HG03280 (cell line): Measurements from ENCODE around the gene CBX3.
"Not testable (repeated sequence)": the region's sequence is repeated elsewhere in the genome, so short reads cannot be mapped to it uniquely, and the experiment has no call there.

ENCODE experiments used
- ATAC-seq: cut with Tn5 transposase; IDR thresholded peaks from one replicate; pipeline ENCODE4 v1.9.1; 2021; ENCODE audit warnings: mild to moderate bottlenecking, moderate library complexity; ENCODE audit not compliant: unreplicated experiment

Gene CBX3

GRCh38 chr7:26169271-26169670 lies 32.3 kb upstream of the CBX3 start:
- no peak for ATAC-seq

GRCh38 chr7:26170663-26171062 lies 30.9 kb upstream of the CBX3 start:
- no peak for ATAC-seq

GRCh38 chr7:26171601-26172000 lies 29.9 kb upstream of the CBX3 start:
- no peak for ATAC-seq

GRCh38 chr7:26172048-26172447 lies 29.5 kb upstream of the CBX3 start:
- no peak for ATAC-seq

GRCh38 chr7:26175903-26176302 lies 25.6 kb upstream of the CBX3 start:
- not testable (repeated sequence) for ATAC-seq

GRCh38 chr7:26176696-26177095 lies 24.8 kb upstream of the CBX3 start:
- not testable (repeated sequence) for ATAC-seq

GRCh38 chr7:26177269-26177668 lies 24.3 kb upstream of the CBX3 start:
- ATAC-seq = not testable (repeated sequence)

- no peak for ATAC-seq
These were observed 23.1 kb upstream of the CBX3 start for GRCh38 chr7:26178272-26178960.

- no peak for ATAC-seq
These were observed 22.1 kb upstream of the CBX3 start for GRCh38 chr7:26179422-26179821.

GRCh38 chr7:26179826-26180497 lies 21.6 kb upstream of the CBX3 start:
- no peak for ATAC-seq

GRCh38 chr7:26180792-26181198 lies 20.8 kb upstream of the CBX3 start:
- ATAC-seq = no peak

GRCh38 chr7:26181474-26182227 lies 19.9 kb upstream of the CBX3 start:
- no peak for ATAC-seq

GRCh38 chr7:26182283-26182682 lies 19.3 kb upstream of the CBX3 start:
- no peak for ATAC-seq

GRCh38 chr7:26182706-26183105 lies 18.8 kb upstream of the CBX3 start:
- no peak for ATAC-seq

GRCh38 chr7:26183545-26184280 lies 17.8 kb upstream of the CBX3 start:
- ATAC-seq = no peak

- not testable (repeated sequence) for ATAC-seq
These were observed 17.1 kb upstream of the CBX3 start for GRCh38 chr7:26184281-26185101.

- ATAC-seq = peak; percentile 49
These were observed 16.3 kb upstream of the CBX3 start for GRCh38 chr7:26185131-26185843.

GRCh38 chr7:26185844-26186180 lies 15.7 kb upstream of the CBX3 start:
- no peak for ATAC-seq

GRCh38 chr7:26186364-26187311 lies 14.9 kb upstream of the CBX3 start:
- ATAC-seq = no peak
